Hindlimb muscle (tissue), 1 donor: ENCODE results near the gene FUBP1. TPM values are rescaled to one million over a fixed set of nuclear protein-coding genes. Genes with fewer than 3 reads are reported as not detected.
"Not testable (repeated sequence)": the region's sequence is repeated elsewhere in the genome, so short reads cannot be mapped to it uniquely, and the experiment has no call there.

Source experiments
- DNase-seq: peaks from one replicate; pipeline ENCODE4 v3.0.0-alpha.2; 2013
- polyA plus RNA-seq: library from polyadenylated mRNA; unstranded; fragments of 120-200 nt; gene quantifications from one replicate; pipeline ENCODE4 v1.2.1, GENCODE V29; 2013; ENCODE audit not compliant: insufficient read length

Gene FUBP1
- polyA plus RNA-seq, 1 donor = 166 TPM

- DNase-seq = no peak
Measured at GRCh38 chr1:77942400-77943140, 36.3 kb downstream of the FUBP1 start.

- no peak for DNase-seq
Measured at GRCh38 chr1:77940921-77941570, 37.8 kb downstream of the FUBP1 start.

GRCh38 chr1:77938651-77939050 lies 40.2 kb downstream of the FUBP1 start:
- no peak for DNase-seq

- no peak for DNase-seq
Measured at GRCh38 chr1:77929806-77930205, 49.1 kb downstream of the FUBP1 start.

GRCh38 chr1:77927414-77927813 lies 51.5 kb downstream of the FUBP1 start:
- DNase-seq = no peak

- DNase-seq = no peak
Measured at GRCh38 chr1:77926561-77927357, 52.1 kb downstream of the FUBP1 start.

- no peak for DNase-seq
Measured at GRCh38 chr1:77925956-77926355, 52.9 kb downstream of the FUBP1 start.

- no peak for DNase-seq
Measured at GRCh38 chr1:77925518-77925917, 53.4 kb downstream of the FUBP1 start.

GRCh38 chr1:77918918-77919317 lies 60.0 kb downstream of the FUBP1 start:
- not testable (repeated sequence) for DNase-seq

GRCh38 chr1:77910116-77910515 lies 68.8 kb downstream of the FUBP1 start:
- no peak for DNase-seq

- DNase-seq = no peak
Measured at GRCh38 chr1:77906624-77907023, 72.2 kb downstream of the FUBP1 start.

- no peak for DNase-seq
Measured at GRCh38 chr1:77906019-77906545, 72.8 kb downstream of the FUBP1 start.

- DNase-seq = no peak
Measured at GRCh38 chr1:77905603-77906002, 73.3 kb downstream of the FUBP1 start.

- peak; percentile 59 for DNase-seq
Measured at GRCh38 chr1:77900687-77901293, 78.1 kb downstream of the FUBP1 start.

- no peak for DNase-seq
Measured at GRCh38 chr1:77899647-77900320, 79.1 kb downstream of the FUBP1 start.

Other genes starting within 250 kb of the FUBP1 start
- gene USP33, start 219.2 kb downstream of the FUBP1 start, polyA plus RNA-seq = 37.8 TPM
- gene MIGA1, start 199.4 kb downstream of the FUBP1 start, polyA plus RNA-seq = 10.0 TPM
- 228 TPM for gene NEXN, start 90.4 kb downstream of the FUBP1 start, polyA plus RNA-seq
- 67.3 TPM for gene DNAJB4, start 25.9 kb upstream of the FUBP1 start, polyA plus RNA-seq
- 0.94 TPM for gene GIPC2, start 66.9 kb upstream of the FUBP1 start, polyA plus RNA-seq